Measurements from ENCODE around the gene RAX2.
"Not testable (repeated sequence)": the region's sequence is repeated elsewhere in the genome, so short reads cannot be mapped to it uniquely, and the experiment has no call there.

Gene RAX2

GRCh38 chr19:3771906-3772455, at the start of gene RAX2:
RAX2 (minus strand) TSS chr19:3772228; CDS start chr19:3771742, 486 bp downstream.
- DNase-seq: no peak

GRCh38 chr19:3821156-3821555, 49.1 kb upstream of the RAX2 start:
- DNase-seq: no peak

GRCh38 chr19:3819989-3820388, 48.0 kb upstream of the RAX2 start:
- no peak for DNase-seq

GRCh38 chr19:3818918-3819317, 46.9 kb upstream of the RAX2 start:
- no peak for DNase-seq

- DNase-seq: no peak
Observed at GRCh38 chr19:3818466-3818865, 46.4 kb upstream of the RAX2 start.

GRCh38 chr19:3817761-3818160, 45.7 kb upstream of the RAX2 start:
- no peak for DNase-seq

GRCh38 chr19:3816566-3817218, 44.7 kb upstream of the RAX2 start:
- no peak for DNase-seq

- not testable (repeated sequence) for DNase-seq
Observed at GRCh38 chr19:3816148-3816547, 44.1 kb upstream of the RAX2 start.

GRCh38 chr19:3814648-3815047, 42.6 kb upstream of the RAX2 start:
- DNase-seq: no peak

- DNase-seq: no peak
Observed at GRCh38 chr19:3813473-3814392, 41.7 kb upstream of the RAX2 start.

- DNase-seq: no peak
Observed at GRCh38 chr19:3810708-3811355, 38.8 kb upstream of the RAX2 start.

GRCh38 chr19:3809881-3810707, 38.1 kb upstream of the RAX2 start:
- DNase-seq: no peak

GRCh38 chr19:3808420-3809143, 36.6 kb upstream of the RAX2 start:
- no peak for DNase-seq

GRCh38 chr19:3807574-3808354, 35.7 kb upstream of the RAX2 start:
- no peak for DNase-seq

GRCh38 chr19:3807131-3807480, 35.1 kb upstream of the RAX2 start:
- DNase-seq: no peak

- no peak for DNase-seq
Observed at GRCh38 chr19:3805859-3806258, 33.8 kb upstream of the RAX2 start.

GRCh38 chr19:3804429-3804828, 32.4 kb upstream of the RAX2 start:
- DNase-seq: no peak

GRCh38 chr19:3803986-3804385, 32.0 kb upstream of the RAX2 start:
- no peak for DNase-seq

GRCh38 chr19:3803114-3803888, 31.3 kb upstream of the RAX2 start:
- no peak for DNase-seq

GRCh38 chr19:3801412-3802096, 29.5 kb upstream of the RAX2 start:
- peak; percentile 79 for DNase-seq
